MCF 10A (cell line): ENCODE results near the gene FRMPD4. TPM values are rescaled to one million over a fixed set of nuclear protein-coding genes. Genes with fewer than 3 reads are reported as not detected.

Source experiments
- BruUV-seq: library from RNA; stranded (reverse); fragments of 400-500 nt; replicated peaks from 2 replicates; lab custom pipeline; 2021; lab: Mats Ljungman, UMichigan
- CTCF ChIA-PET: fragments of 300-600 bp; sonication (Branson Sonifier 250); formaldehyde crosslinking; extraction: SDS; loops from one replicate; lab custom pipeline; 2021; ENCODE audit warnings: antibody characterized with exemption, inconsistent platforms; lab: Yijun Ruan, JAX
- POLR2A ChIA-PET: fragments of 300-600, 350-650 bp; sonication (Branson Sonifier 250); formaldehyde crosslinking; extraction: SDS; loops from one replicate; lab custom pipeline; 2020; ENCODE audit warnings: antibody characterized with exemption, inconsistent platforms; lab: Yijun Ruan, JAX
- DNase-seq: peaks from one replicate; pipeline ENCODE4 v3.0.0-alpha.2; 2018; ENCODE audit not compliant: unreplicated experiment
- H3K27ac Mint-ChIP-seq: one replicate; pipeline ENCODE4 v1.8.0; 2022; ENCODE audit warnings: mild to moderate bottlenecking, low read depth, mixed read lengths; ENCODE audit not compliant: unreplicated experiment
- H3K27me3 Mint-ChIP-seq: one replicate; pipeline ENCODE4 v1.8.0; 2022; ENCODE audit warnings: mixed read lengths; ENCODE audit not compliant: insufficient read depth, unreplicated experiment
- H3K36me3 Mint-ChIP-seq: one replicate; pipeline ENCODE4 v1.8.0; 2022; ENCODE audit warnings: mild to moderate bottlenecking, moderate library complexity, mixed read lengths; ENCODE audit not compliant: insufficient read depth, unreplicated experiment
- H3K4me1 Mint-ChIP-seq: one replicate; pipeline ENCODE4 v1.8.0; 2022; ENCODE audit warnings: mixed read lengths; ENCODE audit not compliant: insufficient read depth, unreplicated experiment
- H3K4me3 Mint-ChIP-seq: one replicate; pipeline ENCODE4 v1.8.0; 2022; ENCODE audit warnings: mild to moderate bottlenecking, moderate library complexity, mixed read lengths; ENCODE audit not compliant: unreplicated experiment
- H3K9me3 Mint-ChIP-seq: one replicate; pipeline ENCODE4 v1.8.0; 2022; ENCODE audit warnings: mixed read lengths; ENCODE audit not compliant: unreplicated experiment
- CTCF ChIP-seq: fragments of 200-600 bp; IDR thresholded peaks from one replicate; pipeline ENCODE4 v1.8.0; 2022; ENCODE audit warnings: antibody characterized with exemption, mild to moderate bottlenecking; ENCODE audit not compliant: unreplicated experiment
- intact Hi-C: fragments of 100-400 bp; cut with micrococcal nuclease; formaldehyde crosslinking; loops from 2 replicates; pipeline ENCODE4 v1.14.1; 2022
- total RNA-seq: library from RNA; stranded (reverse); gene quantifications from 2 replicates; pipeline ENCODE4 v1.2.3, GENCODE V29; 2022

FRMPD4 gene
- total RNA-seq, 1 experiment from 2014 or later, result not detected

- no peak for TF ChIP-seq CTCF
- Mint-ChIP-seq H3K27me3 (no peaks in the 10 kb centered on the region), H3K27ac (peak overlapping the region; percentile 63), H3K4me3 (peak overlapping the region; percentile 1), H3K4me1 (peaks cover 29% of the 10 kb centered on the region), H3K9me3 (peaks cover 11% of the 10 kb centered on the region), H3K36me3 (peaks cover 6% of the 10 kb centered on the region)
- no TSS peak for BruUV-seq
- POLR2A ChIA-PET, result no interaction called here
- CTCF ChIA-PET, result interaction anchor here (0.6 kb wide), 1 partner anchor 25 kb away, joined by 4 read pairs; no protein-coding TSS in a partner anchor
- intact Hi-C loops, result no loop called here
- peak; percentile 20 for DNase-seq
These were observed 281.3 kb downstream of the FRMPD4 start for GRCh38 chrX:12419591-12419990.

GRCh38 chrX:12421918-12422317, 283.6 kb downstream of the FRMPD4 start:
- H3K36me3 Mint-ChIP-seq, result no peaks in the 10 kb centered on the region
- POLR2A ChIA-PET, result no interaction called here
- no TSS peak for BruUV-seq
- TF ChIP-seq CTCF, result no peak
- H3K27me3 Mint-ChIP-seq, result no peaks in the 10 kb centered on the region
- intact Hi-C loops, result no loop called here
- no peak for DNase-seq
- CTCF ChIA-PET, result no interaction called here
- H3K27ac Mint-ChIP-seq, result no peak overlapping the region
- no peak overlapping the region for H3K4me3 Mint-ChIP-seq
- peaks cover 11% of the 10 kb centered on the region for H3K9me3 Mint-ChIP-seq
- peaks cover 29% of the 10 kb centered on the region for H3K4me1 Mint-ChIP-seq

- Mint-ChIP-seq H3K27ac (no peak overlapping the region), H3K4me3 (no peak overlapping the region), H3K36me3 (no peaks in the 10 kb centered on the region), H3K9me3 (peaks cover 11% of the 10 kb centered on the region), H3K27me3 (no peaks in the 10 kb centered on the region), H3K4me1 (peaks cover 29% of the 10 kb centered on the region)
- POLR2A ChIA-PET, result no interaction called here
- no peak for TF ChIP-seq CTCF
- intact Hi-C loops, result no loop called here
- CTCF ChIA-PET, result interaction anchor here (0.5 to 0.7 kb wide), 2 partner anchors 211 to 434 kb away, joined by 3 to 8 read pairs; no protein-coding TSS in a partner anchor
- DNase-seq, result no peak
- no TSS peak for BruUV-seq
These were observed 285.1 kb downstream of the FRMPD4 start for GRCh38 chrX:12423346-12423745.

- H3K27me3 Mint-ChIP-seq, result no peaks in the 10 kb centered on the region
- H3K27ac Mint-ChIP-seq, result no peak overlapping the region
- CTCF ChIA-PET, result interaction anchor here (0.7 kb wide), 1 partner anchor 60 kb away, joined by 4 read pairs; no protein-coding TSS in a partner anchor
- H3K9me3 Mint-ChIP-seq, result peaks cover 5% of the 10 kb centered on the region
- BruUV-seq, result no TSS peak
- no peak overlapping the region for H3K4me3 Mint-ChIP-seq
- no peaks in the 10 kb centered on the region for H3K36me3 Mint-ChIP-seq
- no peak for DNase-seq
- no peak for TF ChIP-seq CTCF
- intact Hi-C loops, result no loop called here
- POLR2A ChIA-PET, result no interaction called here
- H3K4me1 Mint-ChIP-seq, result peaks cover 13% of the 10 kb centered on the region
These were observed 287.2 kb downstream of the FRMPD4 start for GRCh38 chrX:12425496-12425895.
